ENCODE results near the gene PAN2. TPM values are rescaled to one million over a fixed set of nuclear protein-coding genes. Genes with fewer than 3 reads are reported as not detected.

PAN2 gene
- total RNA-seq, 1 experiment from 2014 or later = 35.4 TPM

- H3K9me3 ChIP-seq (ENCODE audit: control insufficient read depth, low read depth, low read length) = no peaks in the 10 kb centered on the region
- no peak overlapping the region for H3K9ac ChIP-seq (ENCODE audit: extremely low read depth, insufficient read length, low read length)
- H2BK5ac ChIP-seq (ENCODE audit: insufficient read length, low read length) = no peak overlapping the region
- Mint-ChIP-seq H3K27me3 (ENCODE audit: low read depth) (no peaks in the 10 kb centered on the region), H3K9me3 (no peaks in the 10 kb centered on the region), H3K27ac (no peak overlapping the region), H3K4me1 (no peaks in the 10 kb centered on the region), H3K4me3 (no peak overlapping the region), H3K36me3 (ENCODE audit: insufficient read depth in 1 of 3, low read depth in 3 of 3) (peaks cover 22 to 71% (median 47%) of the 10 kb centered on the region in 3 experiments; a peak in 6 of 7 replicates)
- H3K27ac ChIP-seq (ENCODE audit: insufficient read length, low read depth, low read length) = no peak overlapping the region
- no peak overlapping the region for H3K18ac ChIP-seq (ENCODE audit: insufficient read length, low read depth, low read length)
- H3K4ac ChIP-seq (ENCODE audit: low read depth, low read length) = no peak overlapping the region
- no peak overlapping the region for H2BK12ac ChIP-seq (ENCODE audit: insufficient read length, low read depth, low read length)
- H4K20me1 ChIP-seq (ENCODE audit: control insufficient read depth, insufficient read depth, insufficient read length) = no peaks in the 10 kb centered on the region
- no peak overlapping the region for H4K91ac ChIP-seq (ENCODE audit: insufficient read length, low read depth, low read length)
- H3K23me2 ChIP-seq (ENCODE audit: insufficient read length, low read depth, low read length, poor library complexity, severe bottlenecking) = no peaks in the 10 kb centered on the region
- H3K14ac ChIP-seq (ENCODE audit: insufficient read depth, low read length) = no peak overlapping the region
- no peak overlapping the region for H4K5ac ChIP-seq (ENCODE audit: insufficient read length, low read depth, low read length)
- H3K4me2 ChIP-seq (ENCODE audit: insufficient read depth, insufficient read length, low read length) = no peak overlapping the region
- DNase-seq = no peak
- no peak overlapping the region for H3T11ph ChIP-seq (ENCODE audit: low read length)
- H3K56ac ChIP-seq (ENCODE audit: insufficient read length, low read depth, low read length) = no peak overlapping the region
- no peak overlapping the region for H2BK15ac ChIP-seq (ENCODE audit: low read depth, low read length)
- no peaks in the 10 kb centered on the region for H3K79me2 ChIP-seq (ENCODE audit: insufficient read depth, low read length)
- no peak overlapping the region for H3K23ac ChIP-seq (ENCODE audit: insufficient read length, low read depth, low read length)
- WGBS (ENCODE audit: extremely low coverage, insufficient read length, low lambda C conversion rate) = no CpG with 5 or more reads among the region's 7 CpGs
- H4K8ac ChIP-seq (replicated peaks; ENCODE audit: insufficient read length, low read depth, low read length) = no peak overlapping the region
- H2AFZ ChIP-seq (ENCODE audit: low read length) = no peak overlapping the region
- no peak overlapping the region for H2BK120ac ChIP-seq (ENCODE audit: low read depth, low read length, poor library complexity, severe bottlenecking)
- H3K79me1 ChIP-seq (ENCODE audit: insufficient read depth, low read depth, low read length, poor library complexity, severe bottlenecking) = no peaks in the 10 kb centered on the region
- no peak overlapping the region for H2AK5ac ChIP-seq (ENCODE audit: insufficient read length, low read length)
- no peaks in the 10 kb centered on the region for H3K27me3 ChIP-seq (ENCODE audit: insufficient read depth, low read length)
- no peak overlapping the region for H2BK20ac ChIP-seq (ENCODE audit: low read depth, low read length, poor library complexity, severe bottlenecking)
- TF ChIP-seq CTCF (conservative IDR thresholded peaks at IDR 0.05) = no peak
- H3K4me1 ChIP-seq (ENCODE audit: insufficient read depth, low read length) = no peaks in the 10 kb centered on the region
Observed at GRCh38 chr12:56307221-56307965, 26.4 kb downstream of the PAN2 start.

Data from H9 (cell line).